Amygdala (tissue), 56 donors: Measurements from ENCODE around the gene TNFRSF14.

Experiments
- DNase-seq, 56 donors: peaks; one replicate each; lab custom pipeline; 2025; lab: John Stamatoyannopoulos, UW

TNFRSF14 gene

DNA sequence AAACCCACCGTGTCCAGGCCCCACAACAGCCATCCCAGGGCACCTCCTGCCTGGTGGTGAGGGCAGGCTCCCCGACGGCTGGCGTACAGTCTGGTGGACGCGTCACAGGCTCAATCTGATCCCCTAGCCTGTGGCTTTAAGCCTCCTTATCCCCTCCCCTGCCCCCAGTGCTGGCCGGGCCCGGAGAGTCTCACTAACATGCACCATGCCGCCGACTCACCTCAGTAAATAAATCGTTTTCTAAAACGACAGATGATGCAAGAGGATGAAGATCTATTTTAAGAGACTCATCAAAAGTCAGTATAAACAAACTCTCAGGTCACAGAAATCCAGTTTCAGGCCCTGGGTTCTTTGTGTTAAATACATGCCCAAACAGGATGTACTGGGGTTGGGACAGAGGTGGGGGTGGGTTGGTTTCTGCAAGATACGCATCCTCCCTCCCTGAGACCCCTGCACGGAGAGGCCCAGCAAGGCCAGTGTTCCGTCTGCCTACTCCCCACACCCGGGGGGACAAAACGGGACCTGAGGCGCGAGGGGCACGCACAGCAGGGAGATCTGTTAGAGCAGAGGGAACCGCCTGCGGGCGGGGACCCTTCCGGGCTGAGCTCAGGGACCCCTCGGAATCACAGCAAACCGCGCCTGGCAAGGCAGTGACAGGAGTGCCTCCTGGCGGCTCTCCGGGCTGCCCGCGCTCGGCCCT lies 32.8 kb upstream of the TNFRSF14 start:
- DNase-seq = no peak

DNA sequence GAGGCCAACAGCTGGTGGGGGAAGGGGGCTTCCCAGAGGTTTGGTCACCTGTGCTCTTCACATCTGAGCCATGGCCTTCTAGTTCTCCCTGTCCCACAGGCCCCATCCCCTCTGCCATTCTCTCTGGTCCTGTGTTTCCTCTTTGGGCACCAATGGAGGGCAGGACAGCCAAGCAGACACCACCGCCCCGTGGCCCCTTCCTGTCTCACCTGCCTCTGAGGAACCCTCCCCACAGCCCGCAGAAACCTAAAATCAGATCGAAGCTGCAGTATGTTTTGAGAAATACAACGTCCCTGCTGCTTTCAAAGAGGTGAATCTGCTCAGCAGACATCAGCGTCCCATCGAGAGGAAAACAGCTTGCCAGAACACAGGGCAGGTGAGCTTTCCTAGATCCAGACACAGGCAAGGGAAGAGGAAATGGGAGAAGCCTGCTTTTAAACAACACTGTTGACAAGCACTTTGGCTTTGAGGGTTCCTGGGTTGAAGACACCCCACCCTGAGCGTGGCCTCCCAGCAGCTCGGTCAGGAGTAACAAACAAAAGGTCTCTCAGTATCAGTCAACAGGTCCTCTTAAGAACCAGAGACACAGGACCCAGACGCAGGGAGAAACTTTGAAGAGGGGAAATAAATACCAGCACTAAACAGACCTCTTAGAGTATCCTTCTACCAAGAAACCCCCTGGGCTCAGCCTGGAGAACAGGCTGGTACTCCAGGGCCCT lies 32.1 kb upstream of the TNFRSF14 start:
- no peak for DNase-seq

DNA sequence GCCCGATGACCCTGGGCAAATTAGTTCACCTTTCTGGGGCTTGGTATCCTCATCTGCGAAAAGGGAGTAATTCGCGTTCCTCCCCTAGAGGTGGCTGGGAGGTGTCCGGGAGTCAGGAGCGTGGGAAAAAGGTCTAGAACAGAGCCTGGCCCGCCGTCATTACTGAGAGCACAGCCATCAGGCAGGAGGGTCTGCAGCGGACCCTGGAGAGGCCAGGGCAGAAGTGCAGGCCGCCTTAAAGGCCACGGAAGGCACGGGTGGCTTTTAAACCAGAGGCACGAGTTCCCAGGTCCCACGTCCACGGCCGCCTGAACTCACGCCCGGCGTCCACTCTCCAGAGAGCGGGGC lies 30.6 kb upstream of the TNFRSF14 start:
- DNase-seq = no peak

DNA sequence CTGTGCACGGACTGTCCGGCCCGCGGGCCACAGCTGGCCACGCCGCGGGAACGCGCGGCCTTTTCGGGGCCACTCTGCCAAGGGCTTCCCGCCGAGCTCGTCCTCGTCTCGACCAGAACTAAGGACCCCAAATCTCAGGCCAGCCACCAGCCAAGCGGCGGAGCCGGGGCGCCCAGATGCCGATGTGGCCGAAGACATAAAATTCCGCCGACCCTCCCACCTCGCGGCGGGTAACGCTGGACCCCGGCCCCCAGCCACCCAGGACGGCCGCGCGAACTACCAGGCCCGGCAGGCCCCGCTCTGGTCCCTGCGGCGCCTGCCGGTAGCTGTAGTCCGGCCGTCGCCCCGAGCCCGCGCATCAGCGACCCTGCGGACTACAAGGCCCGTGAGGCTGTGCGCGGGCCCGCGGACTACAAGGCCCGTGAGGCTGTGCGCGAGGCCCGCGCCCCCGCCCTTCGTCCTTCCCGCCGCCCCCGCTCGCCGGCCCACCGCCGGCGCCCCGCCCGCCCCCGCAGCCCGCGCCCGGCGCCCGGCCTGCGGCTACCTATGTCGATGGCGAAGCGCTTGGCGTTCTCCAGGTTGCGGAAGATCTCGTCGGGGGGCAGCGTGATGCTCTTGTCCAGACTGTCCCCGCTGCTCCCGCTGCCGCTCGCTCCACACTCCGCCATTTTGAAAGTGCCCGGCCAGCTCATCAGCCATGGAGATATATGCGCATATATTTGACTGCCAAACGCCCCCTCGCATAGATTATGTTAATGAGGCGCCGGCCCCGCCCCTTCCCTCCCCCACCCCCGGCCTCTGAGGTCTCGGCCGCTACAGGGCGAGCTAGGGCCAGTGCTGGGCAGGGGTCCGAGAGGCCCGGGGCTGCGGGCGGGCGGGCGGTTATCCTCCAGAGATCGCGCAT lies 30.0 kb upstream of the TNFRSF14 start, which contains the start of gene PANK4:
TSS of gene PANK4 (minus strand) at position 677 of the 904 bp plus-strand sequence. CDS start at position 668, 9 bp downstream.
- peak in 55 of 56 donors; percentile 59 to 97 (median 91) for DNase-seq

DNA sequence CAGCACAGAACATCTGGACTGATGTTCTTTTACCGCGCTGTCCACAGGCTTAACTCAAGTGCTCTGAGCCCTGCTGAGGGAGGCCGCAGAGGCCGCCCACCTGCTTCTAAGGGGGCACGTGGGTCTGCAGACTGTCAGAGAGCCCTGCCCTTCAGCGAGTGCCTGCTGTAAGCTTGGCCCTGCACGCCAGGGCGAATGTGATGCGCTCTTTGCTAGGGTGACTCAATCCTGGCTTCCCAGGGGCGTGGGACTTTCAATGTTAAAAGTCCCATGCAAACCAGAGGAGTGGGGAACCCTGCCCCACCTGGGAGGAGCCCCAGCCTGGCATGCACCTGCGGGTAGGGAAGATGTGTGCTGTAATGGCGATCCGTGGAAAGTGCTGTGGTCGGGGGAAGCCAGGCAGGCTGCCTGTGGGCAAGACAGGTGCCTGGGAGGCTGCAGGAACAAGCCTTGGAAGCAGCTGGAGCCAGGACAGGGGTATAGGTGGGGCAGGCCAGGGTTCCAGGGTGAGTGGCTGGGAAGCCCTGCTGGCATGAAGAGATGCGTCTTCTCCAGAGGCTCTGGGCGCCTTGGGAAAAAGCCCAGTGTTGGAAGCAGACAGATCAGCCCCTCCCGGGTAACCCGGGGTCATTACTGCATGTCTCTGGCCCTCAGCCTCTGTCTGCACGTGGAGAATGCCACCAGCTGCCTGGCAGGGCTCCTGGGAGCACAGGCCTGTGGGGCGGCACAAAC lies 29.2 kb upstream of the TNFRSF14 start:
- peak in 51 of 56 donors; percentile 17 to 87 (median 67) for DNase-seq

DNA sequence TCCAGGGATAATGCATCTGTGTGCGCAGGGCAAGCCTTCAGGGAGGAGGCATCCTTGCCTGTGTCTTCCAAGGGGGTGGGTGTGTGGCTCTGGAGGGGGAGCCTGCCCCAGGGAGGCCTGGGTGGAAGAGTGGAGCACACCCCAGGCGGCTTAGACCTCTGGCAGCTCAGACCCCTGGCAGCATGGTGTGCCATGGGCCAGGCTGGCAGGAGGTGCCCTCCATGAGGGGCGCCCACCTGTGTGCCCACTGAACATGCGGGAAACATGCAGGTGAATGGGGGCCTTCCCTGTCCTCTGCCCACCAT lies 28.7 kb upstream of the TNFRSF14 start:
- DNase-seq = peak in 1 of 56 donors; percentile 46

DNA sequence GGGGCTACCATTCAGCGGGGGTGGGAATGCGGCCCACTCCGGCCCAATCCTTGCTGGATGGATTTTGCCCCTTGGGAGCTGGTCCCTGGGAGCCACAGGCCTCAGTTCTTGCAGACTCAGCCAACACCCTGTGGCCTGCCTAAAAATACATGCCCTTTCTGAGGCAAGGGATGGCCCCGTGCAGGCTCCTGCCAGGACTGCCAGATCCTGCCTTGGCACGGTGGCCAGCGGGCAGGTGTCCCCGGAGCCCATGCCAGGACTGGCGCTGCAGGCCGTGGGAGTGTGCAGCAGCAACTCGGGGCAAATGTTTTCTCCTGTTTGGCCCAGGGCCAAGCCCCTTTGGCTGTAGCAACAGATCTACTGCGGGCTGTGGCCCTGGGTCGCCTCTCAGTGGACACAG lies 28.2 kb upstream of the TNFRSF14 start:
- DNase-seq = peak in 39 of 56 donors; percentile 23 to 83 (median 54)

DNA sequence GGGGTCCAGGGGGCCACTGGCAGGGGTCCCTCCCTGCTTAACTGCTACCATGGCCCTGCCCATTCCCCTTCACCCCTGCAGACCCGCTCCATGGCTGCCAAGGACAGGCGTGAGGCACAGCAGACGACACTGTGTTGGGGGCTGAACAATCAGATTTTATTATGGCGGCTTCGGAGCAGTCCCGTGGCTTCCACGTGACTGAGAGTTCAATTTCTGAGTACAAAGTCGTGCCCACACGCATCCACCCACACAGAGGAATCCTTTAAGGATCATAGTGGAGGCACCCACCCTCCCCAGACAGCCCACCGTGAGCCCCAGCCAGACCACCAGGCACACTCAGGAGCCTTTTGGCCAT lies 27.6 kb upstream of the TNFRSF14 start:
- DNase-seq = peak in 2 of 56 donors; percentile 44 to 61

DNA sequence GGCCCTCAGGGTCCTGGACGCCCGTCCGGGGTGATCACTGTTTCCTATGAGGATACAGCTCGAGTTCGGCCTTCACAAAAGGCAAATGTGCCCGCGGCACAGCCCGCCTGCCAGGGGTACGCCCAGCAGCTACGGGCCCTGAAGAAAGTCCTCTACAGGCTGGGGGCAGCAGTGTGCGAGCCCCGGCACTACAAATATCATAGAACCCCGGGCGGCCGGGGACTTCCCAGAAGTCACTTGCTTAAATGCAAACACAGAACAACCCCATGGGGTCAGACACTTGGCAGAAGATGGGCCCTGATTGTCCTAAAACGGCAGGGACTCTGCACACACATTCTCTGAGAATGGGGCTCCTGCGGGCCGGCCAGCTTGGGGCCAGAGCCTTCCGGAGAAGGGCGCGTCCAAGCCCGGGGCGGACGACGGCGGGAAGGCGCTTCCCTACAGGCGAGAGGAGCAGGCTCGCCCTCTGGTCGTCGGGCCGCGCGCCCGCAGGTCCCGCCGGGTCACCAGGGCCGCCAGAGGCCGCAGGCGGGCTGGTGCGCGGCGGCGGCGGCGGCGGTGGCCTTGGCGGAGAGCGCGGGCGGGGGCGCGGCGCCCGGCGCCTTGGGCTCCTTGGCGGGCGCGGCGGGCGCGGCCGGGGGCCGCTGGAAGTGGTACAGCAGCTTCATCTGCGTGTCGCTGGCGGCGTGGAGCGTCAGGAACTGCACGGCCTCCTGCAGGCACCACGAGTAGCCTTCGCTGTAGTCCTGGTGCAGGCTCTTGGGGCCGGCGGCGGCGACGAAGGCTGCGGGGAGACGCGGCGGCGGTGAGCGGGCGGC lies 27.0 kb upstream of the TNFRSF14 start:
- peak in 5 of 56 donors; percentile 13 to 39 (median 23) for DNase-seq

DNA sequence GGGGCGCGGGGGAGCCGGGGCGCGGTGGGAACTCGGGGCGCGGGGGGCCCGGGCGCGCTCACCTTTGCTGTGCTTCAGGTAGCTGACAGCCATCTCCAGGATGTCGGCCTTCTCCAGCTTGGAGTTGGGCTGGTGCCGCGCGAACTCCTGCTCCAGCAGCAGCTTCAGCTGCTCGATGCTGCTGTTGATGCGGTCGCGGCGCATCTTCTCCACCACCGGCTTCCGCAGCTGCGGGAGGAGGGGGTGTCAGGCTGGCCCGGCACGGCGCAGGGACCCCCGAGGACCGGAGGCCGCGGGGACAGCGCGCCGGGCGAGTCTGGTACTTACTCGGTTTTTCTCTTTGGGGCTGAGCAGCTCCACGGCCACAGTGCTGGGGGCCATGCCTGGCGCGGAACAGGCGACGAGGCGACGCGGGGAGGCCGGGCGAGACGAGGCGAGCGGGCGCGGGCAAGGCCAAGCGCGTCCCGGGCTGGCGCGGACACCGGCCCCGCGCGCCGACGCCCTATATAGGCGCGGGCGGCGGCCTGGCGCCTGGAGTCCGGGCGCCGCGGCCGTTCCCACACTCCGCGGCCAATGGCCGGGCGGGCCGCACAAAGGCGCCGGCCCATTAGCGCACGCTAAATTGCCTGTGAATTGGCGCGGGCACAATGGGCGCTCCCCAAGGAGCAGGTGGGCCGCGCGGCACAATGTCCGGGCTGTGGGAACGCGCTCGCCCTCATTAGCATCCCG lies 26.2 kb upstream of the TNFRSF14 start, which contains the start of gene HES5:
TSS of gene HES5 (minus strand) at position 480 of the 729 bp plus-strand sequence. CDS start at position 381, 99 bp downstream.
- DNase-seq = peak in 36 of 56 donors; percentile 18 to 83 (median 54)

DNA sequence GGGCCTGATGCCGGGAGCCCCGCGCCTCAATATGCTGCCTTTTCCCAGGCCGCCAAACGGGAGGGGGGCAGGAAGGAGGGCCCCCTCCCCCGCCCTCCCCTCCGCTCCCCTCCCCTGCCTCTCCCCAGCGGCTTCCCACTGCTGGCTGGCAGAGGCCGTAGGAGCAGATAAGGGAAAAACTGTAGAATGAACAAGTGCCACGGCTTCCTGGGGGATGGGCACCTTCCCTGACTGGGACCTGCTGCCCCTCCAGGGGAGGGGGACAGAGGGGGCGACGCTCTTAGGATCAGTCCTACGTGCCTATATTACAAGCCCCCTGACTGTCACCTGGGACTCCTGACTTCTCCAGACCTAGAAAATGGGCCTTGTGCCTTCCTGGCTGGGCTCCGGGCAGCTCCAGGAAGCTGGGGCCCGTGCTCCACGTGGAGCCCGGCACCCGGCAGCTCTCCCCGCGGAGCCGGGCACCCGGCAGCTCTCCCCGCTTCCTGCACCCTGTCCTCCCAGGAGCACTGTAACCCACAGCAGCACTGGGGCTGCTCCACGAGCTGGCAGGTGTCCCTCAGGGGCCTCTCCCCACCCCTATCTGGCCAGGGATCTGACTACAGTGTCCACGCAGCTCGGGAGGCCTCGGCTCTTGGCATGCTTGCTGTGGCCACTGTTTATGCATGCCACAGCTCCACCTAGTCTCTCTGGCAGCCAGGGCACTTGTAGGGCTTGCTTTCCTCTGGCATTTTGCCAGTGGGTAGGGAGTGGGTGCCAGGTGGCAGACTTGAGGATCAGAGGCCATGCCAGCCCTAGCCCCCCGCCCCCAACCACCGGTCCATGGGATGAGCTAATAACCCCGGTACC lies 25.4 kb upstream of the TNFRSF14 start:
- peak in 36 of 56 donors; percentile 14 to 73 (median 42) for DNase-seq

DNA sequence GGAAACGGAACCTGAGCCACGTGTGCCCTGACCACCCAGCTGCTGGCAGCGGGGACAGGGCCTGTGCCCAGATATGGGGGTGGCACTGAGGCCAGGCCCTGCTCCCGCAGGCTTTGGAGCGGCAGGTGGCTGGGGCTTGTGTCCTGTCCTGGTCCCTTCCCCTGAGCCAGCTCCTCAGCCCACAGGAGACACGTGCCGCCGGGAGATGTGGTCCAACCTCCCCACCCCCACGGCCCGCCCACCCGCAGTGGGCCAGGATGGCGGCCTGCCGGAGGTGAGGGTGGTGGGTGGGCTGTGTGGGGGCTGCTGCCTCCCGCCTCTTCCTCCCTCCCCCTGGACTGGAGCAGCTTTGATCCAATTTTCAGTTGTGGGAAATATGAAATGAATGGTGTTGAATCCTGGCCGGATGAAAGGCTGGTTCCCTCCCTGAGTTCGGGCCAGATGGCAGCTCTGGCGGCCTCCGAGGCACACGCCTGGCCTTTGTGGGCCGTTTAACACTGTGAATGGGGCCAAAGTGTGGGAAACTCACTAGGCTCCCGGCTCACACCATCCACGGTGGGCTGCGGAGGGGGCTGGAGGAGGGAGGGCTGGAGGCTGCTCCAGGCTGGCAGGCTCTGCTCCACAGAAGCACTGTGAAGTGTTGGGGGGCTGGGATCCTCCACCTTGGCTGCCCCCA lies 23.5 kb upstream of the TNFRSF14 start:
- DNase-seq = peak in 33 of 56 donors; percentile 21 to 77 (median 47)

DNA sequence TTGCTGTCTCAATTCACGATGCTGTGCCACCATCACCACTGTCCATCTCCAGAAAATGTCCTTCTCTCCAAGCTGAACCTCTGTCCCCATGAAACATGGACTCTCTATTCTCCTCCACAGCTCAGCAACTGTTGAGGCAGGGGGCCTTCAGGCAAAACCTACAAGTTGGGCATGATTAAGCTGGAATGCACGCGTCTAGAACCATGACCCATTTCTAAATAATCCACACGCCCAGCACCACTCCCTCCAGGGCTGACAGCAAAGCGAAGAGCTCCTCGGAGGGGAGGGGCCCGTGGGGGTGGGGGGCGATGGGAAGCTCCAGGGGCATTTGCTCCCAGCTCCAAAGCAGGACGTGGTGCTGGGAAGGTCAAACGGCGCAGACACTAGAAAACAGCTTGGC lies 22.8 kb upstream of the TNFRSF14 start:
- no peak for DNase-seq

DNA sequence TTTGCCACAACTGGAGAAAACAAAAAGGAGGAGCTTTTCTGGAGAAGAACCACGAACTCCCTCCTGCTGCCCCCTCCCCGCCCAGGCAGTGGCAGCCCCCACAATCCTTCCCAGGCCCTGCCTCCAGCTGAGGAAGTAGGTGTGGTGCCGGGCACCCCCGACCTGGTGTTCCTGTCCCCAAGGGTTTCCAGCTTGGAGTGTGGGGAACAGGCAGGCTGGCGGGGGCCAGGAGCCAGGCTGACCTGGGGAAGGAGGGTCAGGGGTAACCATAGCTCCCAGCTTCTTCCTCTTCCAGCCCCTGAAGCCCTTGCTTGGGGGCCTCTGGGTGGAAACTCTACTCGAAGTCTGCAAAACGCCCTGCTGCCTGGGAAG lies 21.9 kb upstream of the TNFRSF14 start:
- DNase-seq = no peak

DNA sequence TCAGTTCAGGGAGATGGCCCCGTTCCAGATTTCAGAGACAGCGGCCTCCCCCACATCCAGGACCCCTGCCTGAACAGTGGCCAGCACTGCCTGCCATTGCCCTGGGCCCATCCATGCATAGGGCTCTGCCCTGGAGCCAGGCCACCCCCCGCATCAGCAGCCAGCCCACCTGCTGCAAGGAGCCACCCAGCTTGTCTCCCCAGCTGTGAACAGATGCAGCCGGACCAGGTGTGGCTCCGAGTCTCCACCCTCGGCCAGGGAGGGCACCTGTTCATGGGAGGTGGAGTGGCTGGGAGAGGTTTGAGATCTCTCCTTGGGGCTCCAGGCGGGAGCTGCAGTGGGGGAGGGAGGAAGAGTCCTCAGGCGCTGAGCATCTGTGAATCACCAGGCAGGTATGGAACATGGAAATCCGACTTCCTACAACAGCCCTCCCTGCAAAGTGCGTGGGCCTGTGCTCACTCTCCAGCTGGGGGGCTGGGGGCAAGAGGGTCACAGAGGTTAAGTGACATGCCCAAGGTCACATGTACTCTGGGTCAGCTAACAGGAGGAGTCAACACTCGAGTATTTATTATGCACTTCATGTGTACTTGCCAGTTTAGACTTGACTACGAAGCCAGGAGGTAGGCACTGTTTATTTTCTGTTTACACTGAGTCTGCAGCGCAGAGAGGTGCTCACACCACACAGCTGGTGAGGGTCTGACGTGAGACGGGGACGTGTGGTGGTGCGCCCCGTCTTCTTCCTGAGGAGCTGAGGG lies 21.3 kb upstream of the TNFRSF14 start:
- no peak for DNase-seq

DNA sequence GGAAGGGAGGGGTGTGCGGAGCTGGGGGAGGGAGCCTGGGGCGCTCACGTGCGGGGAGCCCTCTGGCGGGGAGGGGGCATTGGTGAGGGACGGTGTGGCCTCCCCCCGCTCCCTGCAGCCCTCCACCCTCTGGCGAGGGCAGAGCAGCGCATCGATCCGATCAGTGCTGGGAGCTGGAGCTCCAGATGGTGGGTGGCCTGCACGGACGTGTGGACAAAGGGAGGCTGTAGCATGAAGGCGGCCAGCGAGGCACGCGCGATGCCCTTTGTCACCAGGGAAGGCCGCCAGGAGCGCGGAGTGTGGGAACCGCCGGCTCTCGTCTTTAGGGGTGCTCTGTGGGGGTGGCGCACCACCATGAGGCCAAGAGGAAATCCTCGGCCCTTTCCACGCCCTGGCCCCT lies 20.7 kb upstream of the TNFRSF14 start:
- DNase-seq = no peak

DNA sequence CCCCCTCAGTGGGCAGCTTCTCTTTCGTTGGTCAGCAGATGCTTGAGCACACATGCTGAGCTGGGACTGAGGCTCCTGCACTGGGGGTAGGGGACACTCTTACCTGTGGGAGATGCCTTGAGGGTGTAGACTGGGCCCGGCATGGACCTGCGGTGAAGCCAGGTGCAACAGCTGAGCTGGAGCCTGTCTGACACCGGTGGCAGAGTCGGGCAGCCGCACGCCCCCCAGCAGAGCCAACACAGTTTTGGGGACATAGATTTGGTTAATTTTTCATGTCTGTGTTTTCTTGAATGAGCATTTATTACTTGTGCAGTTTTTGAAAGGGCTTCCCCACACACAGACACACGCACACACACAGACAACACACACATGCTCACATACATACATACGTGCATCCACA lies 20.2 kb upstream of the TNFRSF14 start:
- no peak for DNase-seq
